NCI-H2107 (cell line): ENCODE data around the gene CCDC54.

Source experiments
- DNase-seq: peaks from one replicate; lab custom pipeline; 2025; lab: John Stamatoyannopoulos, UW

The CCDC54 gene

GRCh38 chr3:107394502-107394901 is 17.3 kb downstream of the CCDC54 start:
- DNase-seq: no peak

GRCh38 chr3:107395066-107395465 is 17.8 kb downstream of the CCDC54 start:
- no peak for DNase-seq

- no peak for DNase-seq
These were observed 24.1 kb downstream of the CCDC54 start for GRCh38 chr3:107401301-107401700.

- no peak for DNase-seq
These were observed 25.0 kb downstream of the CCDC54 start for GRCh38 chr3:107402214-107402613.

- no peak for DNase-seq
These were observed 27.7 kb downstream of the CCDC54 start for GRCh38 chr3:107404727-107405469.

GRCh38 chr3:107407355-107407754 is 30.1 kb downstream of the CCDC54 start:
- DNase-seq: no peak

- DNase-seq: no peak
These were observed 31.3 kb downstream of the CCDC54 start for GRCh38 chr3:107408513-107408912.

GRCh38 chr3:107409365-107409764 is 32.1 kb downstream of the CCDC54 start:
- DNase-seq: no peak

GRCh38 chr3:107410606-107411005 is 33.4 kb downstream of the CCDC54 start:
- no peak for DNase-seq

GRCh38 chr3:107411056-107411455 is 33.8 kb downstream of the CCDC54 start:
- DNase-seq: no peak

GRCh38 chr3:107411779-107412178 is 34.5 kb downstream of the CCDC54 start:
- no peak for DNase-seq

- no peak for DNase-seq
These were observed 35.1 kb downstream of the CCDC54 start for GRCh38 chr3:107412376-107412775.

- DNase-seq: no peak
These were observed 36.0 kb downstream of the CCDC54 start for GRCh38 chr3:107413264-107413663.

- DNase-seq: no peak
These were observed 37.2 kb downstream of the CCDC54 start for GRCh38 chr3:107414325-107414964.

GRCh38 chr3:107416138-107416537 is 38.9 kb downstream of the CCDC54 start:
- DNase-seq: no peak

GRCh38 chr3:107416886-107417285 is 39.6 kb downstream of the CCDC54 start:
- DNase-seq: no peak

GRCh38 chr3:107421170-107421792 is 44.0 kb downstream of the CCDC54 start:
- no peak for DNase-seq

- DNase-seq: no peak
These were observed 44.6 kb downstream of the CCDC54 start for GRCh38 chr3:107421881-107422280.

- DNase-seq: no peak
These were observed 47.8 kb downstream of the CCDC54 start for GRCh38 chr3:107425033-107425432.

- DNase-seq: no peak
These were observed 49.0 kb downstream of the CCDC54 start for GRCh38 chr3:107426223-107426622.
